KBM-7 (cell line): ENCODE results near the gene UNK.

ENCODE experiments used
- DNase-seq: peaks from one replicate; pipeline ENCODE4 v3.0.0-alpha.2; 2015
- in situ Hi-C: fragments of 300-500 bp; cut with MboI; formaldehyde crosslinking; loops from 2 replicates; pipeline ENCODE4 v1.14.3; 2020; ENCODE audit warnings: low sequenced_read_pairs, low pct_unique_long_range_greater_than_20kb, mixed read lengths

The UNK gene, protein sequence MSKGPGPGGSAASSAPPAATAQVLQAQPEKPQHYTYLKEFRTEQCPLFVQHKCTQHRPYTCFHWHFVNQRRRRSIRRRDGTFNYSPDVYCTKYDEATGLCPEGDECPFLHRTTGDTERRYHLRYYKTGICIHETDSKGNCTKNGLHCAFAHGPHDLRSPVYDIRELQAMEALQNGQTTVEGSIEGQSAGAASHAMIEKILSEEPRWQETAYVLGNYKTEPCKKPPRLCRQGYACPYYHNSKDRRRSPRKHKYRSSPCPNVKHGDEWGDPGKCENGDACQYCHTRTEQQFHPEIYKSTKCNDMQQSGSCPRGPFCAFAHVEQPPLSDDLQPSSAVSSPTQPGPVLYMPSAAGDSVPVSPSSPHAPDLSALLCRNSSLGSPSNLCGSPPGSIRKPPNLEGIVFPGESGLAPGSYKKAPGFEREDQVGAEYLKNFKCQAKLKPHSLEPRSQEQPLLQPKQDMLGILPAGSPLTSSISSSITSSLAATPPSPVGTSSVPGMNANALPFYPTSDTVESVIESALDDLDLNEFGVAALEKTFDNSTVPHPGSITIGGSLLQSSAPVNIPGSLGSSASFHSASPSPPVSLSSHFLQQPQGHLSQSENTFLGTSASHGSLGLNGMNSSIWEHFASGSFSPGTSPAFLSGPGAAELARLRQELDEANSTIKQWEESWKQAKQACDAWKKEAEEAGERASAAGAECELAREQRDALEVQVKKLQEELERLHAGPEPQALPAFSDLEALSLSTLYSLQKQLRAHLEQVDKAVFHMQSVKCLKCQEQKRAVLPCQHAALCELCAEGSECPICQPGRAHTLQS

DNA sequence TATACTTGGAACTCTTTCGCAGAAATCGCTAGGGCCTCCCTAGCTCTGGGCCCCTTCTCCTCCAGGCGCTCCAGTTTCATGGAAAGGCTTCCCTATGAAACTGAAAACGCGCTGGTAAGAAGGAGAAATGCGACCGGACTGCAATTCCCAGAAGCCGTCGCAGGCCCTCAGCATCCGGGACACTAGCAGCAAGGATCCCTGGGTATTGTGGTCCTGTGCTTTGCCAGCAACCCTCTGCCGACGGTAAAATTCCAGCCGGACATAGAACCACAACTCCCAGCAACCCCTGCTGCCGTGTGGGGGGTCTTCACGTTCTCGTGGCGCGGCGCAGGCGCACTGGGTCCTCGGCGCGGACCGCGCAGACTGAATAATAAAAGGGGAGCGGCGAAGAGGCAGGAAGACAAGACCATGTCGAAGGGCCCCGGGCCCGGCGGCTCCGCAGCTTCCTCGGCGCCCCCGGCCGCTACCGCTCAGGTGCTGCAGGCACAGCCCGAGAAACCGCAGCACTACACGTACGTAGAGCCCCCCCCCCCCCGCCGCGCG is at the start of gene UNK:
Gene UNK, plus strand, starts transcription at position 334 of the 543 bp plus-strand sequence. Its CDS starts 75 bp downstream, at position 409.
- in situ Hi-C loops: no loop called here

GRCh38 chr17:75736173-75736835 is 48.3 kb upstream of the UNK start:
- in situ Hi-C loops: no loop called here

More for the DNA sequence above, at the start of gene UNK:
- DNase-seq: peak; percentile 98

GRCh38 chr17:75737133-75737962 is 47.3 kb upstream of the UNK start:
- in situ Hi-C loops: no loop called here

More at GRCh38 chr17:75736173-75736835, 48.3 kb upstream of the UNK start:
- DNase-seq: no peak

DNA sequence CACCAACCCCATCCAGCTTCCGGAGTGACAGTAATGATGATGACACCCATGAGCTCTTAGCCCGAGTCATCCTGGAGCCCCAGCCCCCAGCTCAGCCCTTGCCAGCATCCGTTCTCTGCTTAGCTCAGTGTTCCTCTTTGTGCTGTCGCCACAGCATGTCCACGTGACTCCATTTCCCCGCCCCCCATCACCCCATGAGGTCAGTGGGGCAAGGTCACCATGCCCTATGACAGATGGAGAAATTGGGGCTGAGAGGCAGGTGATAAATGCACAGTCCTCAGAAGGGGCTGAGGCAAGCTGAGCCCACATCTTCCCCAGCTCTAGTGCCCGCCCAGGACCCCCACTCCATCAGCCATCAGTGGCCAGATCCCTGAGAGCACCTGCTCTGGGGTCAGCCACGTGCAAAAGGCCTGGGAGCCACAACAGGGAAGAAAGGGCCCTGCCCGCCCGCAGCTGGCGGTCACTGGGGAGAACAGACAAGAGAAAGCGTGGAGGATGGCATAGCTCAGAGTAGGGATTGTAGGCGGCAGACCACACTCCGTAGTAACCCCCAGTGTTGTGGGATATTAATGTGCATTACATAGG is 46.3 kb upstream of the UNK start:
- DNase-seq: peak; percentile 53
- in situ Hi-C loops: no loop called here

More at GRCh38 chr17:75737133-75737962, 47.3 kb upstream of the UNK start:
- no peak for DNase-seq

GRCh38 chr17:75739174-75739573 is 45.4 kb upstream of the UNK start:
- DNase-seq: no peak
- in situ Hi-C loops: no loop called here

DNA sequence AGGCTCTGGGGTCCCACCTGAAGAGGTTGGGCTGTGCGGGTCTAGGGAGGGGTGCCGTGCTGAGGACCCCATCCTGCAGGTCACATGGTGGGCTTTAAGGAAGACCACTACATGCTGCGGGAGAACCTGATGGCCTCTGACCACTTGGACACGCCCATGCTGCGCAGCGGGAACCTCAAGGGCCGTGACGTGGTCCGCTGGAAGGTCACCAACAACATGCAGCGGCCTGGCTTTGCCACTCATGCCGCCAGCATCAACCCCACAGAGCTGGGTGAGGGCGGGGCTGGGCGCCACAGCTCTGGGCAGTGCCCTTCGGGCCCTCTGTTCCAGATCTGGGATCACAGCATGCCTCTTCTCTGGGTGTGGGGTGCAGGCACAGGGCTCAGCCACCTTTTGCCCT is 44.8 kb upstream of the UNK start:
- DNase-seq: no peak

DNA sequence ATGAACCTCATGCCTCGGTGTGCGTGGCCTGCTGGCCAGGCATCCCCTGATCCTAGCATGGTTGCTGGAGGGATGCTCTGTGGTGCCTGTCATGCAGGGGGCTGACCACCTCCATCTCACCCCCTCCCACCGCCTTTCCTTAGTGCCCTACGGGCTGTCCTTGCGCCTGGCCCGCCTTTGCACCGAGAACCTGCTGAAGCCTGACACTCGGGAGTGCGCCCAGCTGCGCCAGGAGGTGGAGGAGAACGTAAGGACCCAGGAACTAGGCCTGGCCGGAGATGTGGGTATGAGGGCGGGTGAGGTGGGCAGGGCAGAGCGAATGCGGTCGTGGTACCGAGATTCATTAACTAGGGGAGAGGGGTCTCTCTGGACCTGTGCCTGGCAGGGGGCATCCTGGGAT is 44.4 kb upstream of the UNK start:
- DNase-seq: no peak
- in situ Hi-C loops: loop anchor here (10.0 kb wide), 1 partner anchor 115 kb away; no protein-coding TSS in a partner anchor

More for the DNA sequence above, 44.8 kb upstream of the UNK start:
- in situ Hi-C loops: loop anchor here (10.0 kb wide), 1 partner anchor 115 kb away; no protein-coding TSS in a partner anchor

GRCh38 chr17:75740631-75741077 is 44.0 kb upstream of the UNK start:
- DNase-seq: no peak
- in situ Hi-C loops: loop anchor here (10.0 kb wide), 1 partner anchor 116 kb away; no protein-coding TSS in a partner anchor

DNA sequence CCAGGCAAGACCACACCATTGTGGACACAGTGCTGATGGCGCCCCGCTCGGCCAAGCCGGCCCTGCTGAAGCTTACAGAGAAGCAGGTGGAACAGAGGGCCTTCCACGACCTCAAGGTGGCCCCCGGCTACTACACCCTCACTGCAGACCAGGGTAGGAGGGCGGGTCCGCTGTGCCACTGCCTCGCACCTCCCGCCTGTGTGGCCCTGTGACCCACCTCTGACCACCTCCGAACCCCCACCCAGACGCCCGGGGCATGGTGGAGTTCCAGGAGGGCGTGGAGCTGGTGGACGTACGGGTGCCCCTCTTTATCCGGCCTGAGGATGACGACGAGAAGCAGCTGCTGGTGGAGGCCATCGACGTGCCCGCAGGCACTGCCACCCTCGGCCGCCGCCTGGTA is 42.3 kb upstream of the UNK start:
- in situ Hi-C loops: loop anchor here (10.0 kb wide), 1 partner anchor 118 kb away; no protein-coding TSS in a partner anchor
- DNase-seq: no peak

DNA sequence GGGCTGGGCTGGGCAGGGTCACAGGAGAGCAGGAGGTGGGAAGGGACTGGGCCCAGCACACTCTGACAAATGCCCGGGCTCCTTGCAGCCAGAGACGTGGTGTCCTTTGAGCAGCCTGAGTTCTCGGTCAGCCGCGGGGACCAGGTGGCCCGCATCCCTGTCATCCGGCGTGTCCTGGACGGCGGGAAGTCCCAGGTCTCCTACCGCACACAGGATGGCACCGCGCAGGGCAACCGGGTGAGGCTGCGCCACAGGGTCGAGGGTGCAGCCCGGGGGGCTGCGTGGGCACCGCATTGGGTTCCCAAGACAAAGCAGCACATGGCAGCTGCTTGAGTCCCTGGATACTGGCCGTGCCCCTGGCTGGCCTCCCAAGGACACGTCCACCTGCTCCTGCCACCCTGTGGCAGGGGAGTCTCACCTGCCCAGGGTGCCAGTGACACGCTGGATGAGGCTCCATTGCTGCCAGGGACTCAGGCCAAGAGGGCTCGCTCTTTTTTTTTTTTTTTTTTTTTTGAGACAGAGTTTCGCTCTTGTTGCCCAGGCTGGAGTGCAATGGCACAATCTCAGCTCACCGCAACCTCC is 40.9 kb upstream of the UNK start:
- DNase-seq: no peak
- in situ Hi-C loops: loop anchor here (10.0 kb wide), 1 partner anchor 119 kb away; no protein-coding TSS in a partner anchor

DNA sequence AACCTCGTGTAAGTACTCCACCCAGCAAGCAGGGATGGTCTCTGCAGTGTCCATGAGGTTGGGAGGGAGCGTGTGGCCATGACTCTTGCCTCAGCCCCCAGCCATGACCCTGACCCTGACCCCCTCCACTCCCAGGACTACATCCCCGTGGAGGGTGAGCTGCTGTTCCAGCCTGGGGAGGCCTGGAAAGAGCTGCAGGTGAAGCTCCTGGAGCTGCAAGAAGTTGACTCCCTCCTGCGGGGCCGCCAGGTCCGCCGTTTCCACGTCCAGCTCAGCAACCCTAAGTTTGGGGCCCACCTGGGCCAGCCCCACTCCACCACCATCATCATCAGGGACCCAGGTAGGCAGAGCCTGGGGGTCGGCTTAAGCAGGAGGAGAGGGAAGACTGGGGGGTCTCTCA is 35.9 kb upstream of the UNK start:
- in situ Hi-C loops: loop anchor here (10.0 kb wide), 1 partner anchor 124 kb away; no protein-coding TSS in a partner anchor
- DNase-seq: no peak

DNA sequence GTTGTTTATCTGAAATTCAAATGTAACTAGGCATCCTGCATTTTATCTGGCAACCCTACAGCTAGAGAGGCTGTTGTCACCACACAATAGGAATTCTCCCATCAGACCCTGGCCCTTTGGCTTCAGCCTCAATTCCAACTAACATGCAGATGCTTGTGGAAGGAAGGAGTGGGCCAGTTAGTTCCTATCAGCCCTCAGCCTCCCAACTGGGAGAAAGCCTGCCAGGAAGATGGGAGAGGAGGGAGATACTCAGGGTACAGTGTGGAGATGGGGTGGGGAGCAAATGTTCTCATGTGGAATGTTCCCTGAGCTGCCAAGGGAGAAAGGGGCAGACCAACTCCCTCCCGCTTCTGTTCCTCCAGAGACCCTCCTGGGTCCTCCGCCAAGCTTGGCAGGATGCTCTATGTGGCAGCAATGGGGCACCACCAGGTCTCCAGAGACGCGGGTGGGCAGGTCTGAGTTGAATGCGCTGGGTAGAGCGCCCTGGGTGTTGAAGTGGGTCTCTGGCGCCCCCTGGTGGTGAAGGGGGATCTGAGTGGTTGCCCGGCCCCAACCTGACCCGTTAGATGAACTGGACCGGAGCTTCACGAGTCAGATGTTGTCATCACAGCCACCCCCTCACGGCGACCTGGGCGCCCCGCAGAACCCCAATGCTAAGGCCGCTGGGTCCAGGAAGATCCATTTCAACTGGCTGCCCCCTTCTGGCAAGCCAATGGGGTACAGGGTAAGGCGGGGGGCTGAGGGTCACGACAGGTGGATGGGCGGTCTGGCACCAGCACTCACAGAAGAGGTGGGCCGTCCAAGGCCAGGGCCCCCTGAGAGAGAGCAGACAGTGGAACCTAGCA is 34.8 kb upstream of the UNK start:
- DNase-seq: peak; percentile 78
- in situ Hi-C loops: loop anchor here (10.0 kb wide), 1 partner anchor 125 kb away; no protein-coding TSS in a partner anchor

- no peak for DNase-seq
- in situ Hi-C loops: no loop called here
These were observed 33.8 kb upstream of the UNK start for GRCh38 chr17:75750661-75751423.

GRCh38 chr17:75751676-75752404 is 32.8 kb upstream of the UNK start:
- DNase-seq: no peak
- in situ Hi-C loops: no loop called here

GRCh38 chr17:75752405-75752709 is 32.2 kb upstream of the UNK start:
- in situ Hi-C loops: no loop called here
- no peak for DNase-seq
